ENCODE measurements around the gene ENDOG.

GRCh38 chr9:128798896-128799295 is 19.4 kb upstream of the ENDOG start:
- no peak for TF ChIP-seq POLR2A (IDR thresholded peaks at IDR 0.05)
- no peak for TF ChIP-seq CTCF (IDR thresholded peaks at IDR 0.05)

Data from breast epithelium (tissue), 3 donors.